Rectal smooth muscle tissue (tissue), 1 donor: ENCODE data around the gene CALY.

Experiments used
- H3K27ac ChIP-seq: one replicate; pipeline ENCODE4 v1.7.0; 2013; ENCODE audit warnings: low read depth, low read length, inconsistent platforms
- H3K27me3 ChIP-seq: one replicate; pipeline ENCODE4 v1.7.0; 2013; ENCODE audit warnings: low read length; ENCODE audit not compliant: control insufficient read depth, insufficient read depth
- H3K36me3 ChIP-seq: one replicate; pipeline ENCODE4 v1.7.0; 2013; ENCODE audit warnings: low read length; ENCODE audit not compliant: control insufficient read depth, insufficient read depth
- H3K4me1 ChIP-seq: one replicate; pipeline ENCODE4 v1.7.0; 2013; ENCODE audit warnings: low read length; ENCODE audit not compliant: control insufficient read depth, insufficient read depth
- H3K4me3 ChIP-seq: one replicate; pipeline ENCODE4 v1.7.0; 2013; ENCODE audit warnings: low read length
- H3K9ac ChIP-seq: one replicate; pipeline ENCODE4 v1.7.0; 2013; ENCODE audit warnings: low read length

Gene CALY

DNA sequence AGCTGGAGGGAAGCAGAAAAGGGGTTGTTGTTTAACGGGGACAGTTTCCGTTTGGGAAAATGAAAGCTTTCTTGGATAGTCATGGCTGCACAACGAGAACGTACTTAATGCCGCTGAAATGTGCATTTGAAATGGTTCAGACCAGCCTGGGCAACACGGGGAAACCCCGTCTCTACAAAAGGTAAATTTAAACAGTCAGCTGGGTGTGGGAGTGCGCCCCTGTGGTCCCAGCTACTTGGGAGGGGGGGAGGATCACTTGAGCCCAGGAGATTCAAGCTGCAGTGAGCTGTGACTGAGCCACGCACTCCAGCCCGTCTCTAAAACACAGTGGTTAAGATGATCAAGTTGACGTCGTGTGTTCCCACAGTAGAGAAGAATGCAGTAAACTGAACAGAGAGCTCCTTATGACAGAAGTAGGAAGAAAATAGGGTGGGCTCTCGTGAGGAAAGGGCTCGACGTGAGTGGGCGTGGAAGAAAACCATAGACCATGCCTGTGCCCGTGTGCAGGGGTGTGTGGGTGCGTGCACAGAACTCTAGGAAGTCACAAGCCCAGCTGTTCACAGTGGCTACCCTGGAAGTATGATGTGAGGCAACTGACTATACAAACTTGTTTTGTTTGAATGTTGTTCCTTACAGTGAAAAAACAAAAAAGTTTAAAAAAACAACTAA lies 25.2 kb upstream of the CALY start:
- H3K36me3 ChIP-seq = peaks cover 15% of the 10 kb centered on the region
- no peak overlapping the region for H3K27ac ChIP-seq
- no peaks in the 10 kb centered on the region for H3K4me1 ChIP-seq

DNA sequence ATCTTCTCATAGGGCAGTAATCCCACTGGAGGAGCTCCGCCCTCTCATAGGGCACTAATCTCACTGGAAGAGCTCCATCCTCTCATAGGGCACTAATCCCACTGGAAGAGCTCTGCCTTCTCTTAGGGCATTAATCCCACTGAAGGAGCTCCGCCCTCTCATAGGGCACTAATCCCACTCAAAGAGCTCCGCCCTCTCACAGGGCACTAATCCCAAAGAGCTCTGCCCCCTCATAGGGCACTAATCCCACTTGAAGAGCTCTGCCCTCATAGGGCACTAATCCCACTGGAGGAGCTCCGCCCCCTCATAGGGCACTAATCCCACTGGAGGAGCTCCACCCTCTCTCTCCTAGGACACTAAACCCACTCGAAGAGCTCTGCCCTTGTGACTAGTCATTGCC lies 24.5 kb upstream of the CALY start:
- Histone ChIP-seq H3K9ac (no peak overlapping the region), H3K27me3 (no peaks in the 10 kb centered on the region), H3K27ac (no peak overlapping the region), H3K36me3 (peaks cover 11% of the 10 kb centered on the region), H3K4me1 (no peaks in the 10 kb centered on the region), H3K4me3 (no peak overlapping the region)

More for the DNA sequence above, 25.2 kb upstream of the CALY start:
- no peak overlapping the region for H3K9ac ChIP-seq
- no peak overlapping the region for H3K4me3 ChIP-seq
- no peaks in the 10 kb centered on the region for H3K27me3 ChIP-seq

DNA sequence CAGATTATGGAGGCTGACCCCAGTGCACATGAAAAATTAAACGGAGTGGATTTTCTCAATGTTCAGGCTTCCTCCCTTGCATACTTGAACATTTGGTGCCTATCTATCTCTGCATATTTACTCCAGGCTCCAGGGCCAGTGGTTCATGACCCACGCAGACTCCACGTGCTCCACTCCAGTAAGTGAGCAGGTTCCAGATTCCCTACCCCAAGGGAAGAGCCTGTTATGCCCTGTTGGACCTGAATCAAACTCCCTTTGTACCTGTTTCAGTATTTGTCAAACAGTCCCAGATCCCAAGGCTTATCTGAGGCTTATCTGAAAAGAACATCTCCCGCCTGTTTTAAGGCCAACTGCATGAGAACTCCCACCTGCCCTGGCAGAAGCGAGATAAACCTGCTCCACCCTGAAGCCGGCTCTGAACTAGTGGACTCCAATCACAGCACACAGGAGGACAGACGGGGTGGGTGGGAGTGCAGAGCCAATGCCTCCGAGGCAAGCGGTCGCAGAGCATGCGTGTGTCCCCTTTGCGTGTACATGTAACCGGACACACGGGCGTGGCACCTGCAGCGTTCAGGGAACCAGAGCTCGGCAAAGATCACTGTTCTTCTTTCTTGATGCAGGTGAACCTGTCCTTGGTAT lies 23.4 kb upstream of the CALY start:
- H3K4me3 ChIP-seq = no peak overlapping the region
- H3K9ac ChIP-seq = no peak overlapping the region
- peaks cover 4% of the 10 kb centered on the region for H3K36me3 ChIP-seq
- no peaks in the 10 kb centered on the region for H3K4me1 ChIP-seq
- no peaks in the 10 kb centered on the region for H3K27me3 ChIP-seq
- H3K27ac ChIP-seq = no peak overlapping the region

DNA sequence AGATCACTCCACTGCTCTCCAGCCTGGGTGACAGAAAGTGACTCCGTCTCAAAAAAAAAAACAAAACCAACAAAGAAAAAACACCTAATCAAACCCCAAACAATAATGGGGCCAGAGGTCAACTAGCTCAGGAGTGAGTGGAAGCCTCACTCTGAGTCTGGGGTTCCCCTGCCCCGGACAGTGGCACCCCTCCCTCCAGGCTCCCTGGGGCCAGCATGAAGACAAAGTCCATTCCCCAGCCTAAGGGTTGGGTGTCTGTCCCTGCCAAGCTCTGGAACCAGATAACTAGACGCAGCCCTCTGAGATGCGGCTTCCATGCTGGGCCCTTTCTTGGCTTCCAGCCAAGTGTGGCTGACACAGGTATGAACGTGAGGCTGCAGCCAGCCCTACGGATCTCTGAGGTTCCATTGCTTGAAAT lies 22.9 kb upstream of the CALY start:
- Histone ChIP-seq H3K4me1 (no peaks in the 10 kb centered on the region), H3K36me3 (peaks cover 2% of the 10 kb centered on the region), H3K27ac (no peak overlapping the region)

DNA sequence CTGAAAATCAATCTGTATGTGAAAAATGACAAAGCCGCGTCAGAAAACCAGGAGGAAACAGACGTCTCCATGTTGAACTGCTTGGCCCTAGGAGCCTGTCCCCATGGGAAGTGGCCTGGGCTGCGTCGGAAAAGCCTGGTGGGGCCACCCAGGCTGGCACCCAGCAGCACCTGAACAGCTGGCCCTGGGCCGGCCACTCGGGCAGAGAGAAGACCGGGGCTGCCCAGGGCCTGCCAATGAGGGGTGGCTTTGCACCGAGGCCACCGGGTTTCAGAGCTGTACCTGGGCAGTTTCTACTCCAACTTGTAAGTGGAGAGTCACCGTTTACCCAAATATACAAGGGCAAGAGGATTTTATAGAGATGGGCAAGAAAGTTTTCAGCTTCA lies 22.2 kb upstream of the CALY start:
- H3K4me1 ChIP-seq = no peaks in the 10 kb centered on the region
- no peak overlapping the region for H3K27ac ChIP-seq
- no peaks in the 10 kb centered on the region for H3K27me3 ChIP-seq
- no peak overlapping the region for H3K9ac ChIP-seq
- peaks cover 2% of the 10 kb centered on the region for H3K36me3 ChIP-seq
- H3K4me3 ChIP-seq = no peak overlapping the region

More for the DNA sequence above, 22.9 kb upstream of the CALY start:
- no peaks in the 10 kb centered on the region for H3K27me3 ChIP-seq
- no peak overlapping the region for H3K4me3 ChIP-seq
- H3K9ac ChIP-seq = no peak overlapping the region

DNA sequence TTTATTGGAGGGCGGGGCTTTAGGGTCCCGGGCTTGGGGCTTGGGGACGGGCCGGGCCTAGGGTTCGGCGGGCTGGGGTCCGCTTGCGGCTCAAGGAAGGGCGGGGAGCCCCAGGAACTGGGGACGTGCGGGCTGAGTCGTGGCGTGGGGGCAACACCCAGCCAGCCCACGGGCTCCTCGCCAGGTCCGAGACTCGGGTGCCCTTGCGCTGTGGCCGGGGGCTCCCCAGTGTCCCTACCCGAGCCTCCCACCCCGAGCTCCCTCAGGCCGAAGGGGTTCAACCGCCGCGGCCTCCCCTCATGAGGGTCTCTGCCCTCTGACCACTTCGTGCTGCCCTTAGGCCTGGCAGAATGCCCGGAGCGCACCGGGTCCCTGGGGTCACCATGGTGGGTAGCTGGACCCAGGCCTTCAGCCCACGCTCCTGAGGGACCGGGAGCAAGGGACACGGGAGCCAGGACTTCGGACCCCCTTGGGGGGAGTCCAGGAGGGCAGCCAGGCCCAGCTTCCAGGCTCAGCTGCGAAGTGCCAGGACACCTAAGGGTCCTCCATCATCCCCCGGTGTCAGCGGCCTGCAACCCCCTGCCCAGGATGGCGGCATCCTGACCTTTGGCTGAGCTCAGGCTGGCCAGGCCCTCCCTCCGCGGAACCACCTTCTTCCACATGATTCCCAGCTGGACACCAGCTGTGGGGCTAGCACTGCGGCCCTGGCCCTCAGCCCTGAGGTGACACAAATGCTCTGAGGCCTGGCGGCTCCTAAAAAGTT lies 21.6 kb upstream of the CALY start:
- no peak overlapping the region for H3K27ac ChIP-seq
- no peak overlapping the region for H3K9ac ChIP-seq
- peaks cover 2% of the 10 kb centered on the region for H3K36me3 ChIP-seq
- H3K27me3 ChIP-seq = no peaks in the 10 kb centered on the region
- no peak overlapping the region for H3K4me3 ChIP-seq
- H3K4me1 ChIP-seq = no peaks in the 10 kb centered on the region

DNA sequence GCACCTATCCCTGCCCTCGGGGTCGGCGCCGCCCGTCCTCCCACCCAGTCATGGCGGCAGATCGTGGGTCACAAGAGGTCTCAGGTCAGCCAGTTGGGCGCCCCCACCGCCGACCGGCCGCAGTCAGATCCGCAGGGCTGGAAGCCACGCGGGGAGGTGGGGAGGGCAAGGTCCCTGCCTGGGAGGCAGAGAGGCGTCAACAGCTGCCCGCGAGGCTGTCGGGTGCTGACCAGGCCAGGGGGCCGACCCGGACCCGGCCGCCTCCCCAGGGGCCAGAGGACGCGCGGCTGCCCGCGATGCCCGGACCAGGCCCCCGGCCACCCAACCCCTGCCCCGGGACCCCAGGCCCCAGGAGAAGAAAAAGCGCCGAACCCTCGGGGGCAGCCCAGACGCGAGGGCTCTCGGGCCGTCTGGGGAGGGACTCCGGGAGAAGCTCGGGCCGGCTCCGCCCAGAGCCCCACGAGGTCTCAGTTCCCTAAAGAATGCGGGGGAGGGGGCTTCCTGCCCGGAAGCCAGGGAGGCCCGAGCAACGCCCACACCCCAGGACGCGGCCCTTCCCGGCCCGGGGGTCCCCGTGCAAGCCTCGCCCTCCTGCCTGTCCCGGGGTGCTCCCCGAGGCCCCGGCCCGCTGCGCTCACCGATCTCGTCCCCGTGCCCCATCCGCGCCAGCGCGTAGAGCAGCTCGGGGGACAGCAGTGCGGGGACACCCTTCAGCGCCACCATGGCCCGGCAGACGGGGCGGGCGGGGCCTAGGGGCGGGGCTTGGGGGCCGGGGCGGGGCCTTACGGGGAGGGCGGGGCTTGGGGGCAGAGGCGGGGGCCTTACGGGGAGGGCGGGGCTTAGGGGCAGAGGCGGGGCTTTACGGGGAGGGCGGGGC lies 20.8 kb upstream of the CALY start, which contains the start of gene FUOM:
Gene FUOM (minus strand): TSS at position 735 of the 877 bp plus-strand sequence. CDS start 12 bp downstream, at position 723.
- H3K36me3 ChIP-seq = peaks cover 2% of the 10 kb centered on the region
- H3K9ac ChIP-seq = no peak within 1 kb of the TSS
- H3K4me1 ChIP-seq = no peaks in the 10 kb centered on the region
- H3K27me3 ChIP-seq = no peaks in the 10 kb centered on the region
- H3K4me3 ChIP-seq = peak within 1 kb of the TSS; percentile 68
- no peak within 1 kb of the TSS for H3K27ac ChIP-seq

DNA sequence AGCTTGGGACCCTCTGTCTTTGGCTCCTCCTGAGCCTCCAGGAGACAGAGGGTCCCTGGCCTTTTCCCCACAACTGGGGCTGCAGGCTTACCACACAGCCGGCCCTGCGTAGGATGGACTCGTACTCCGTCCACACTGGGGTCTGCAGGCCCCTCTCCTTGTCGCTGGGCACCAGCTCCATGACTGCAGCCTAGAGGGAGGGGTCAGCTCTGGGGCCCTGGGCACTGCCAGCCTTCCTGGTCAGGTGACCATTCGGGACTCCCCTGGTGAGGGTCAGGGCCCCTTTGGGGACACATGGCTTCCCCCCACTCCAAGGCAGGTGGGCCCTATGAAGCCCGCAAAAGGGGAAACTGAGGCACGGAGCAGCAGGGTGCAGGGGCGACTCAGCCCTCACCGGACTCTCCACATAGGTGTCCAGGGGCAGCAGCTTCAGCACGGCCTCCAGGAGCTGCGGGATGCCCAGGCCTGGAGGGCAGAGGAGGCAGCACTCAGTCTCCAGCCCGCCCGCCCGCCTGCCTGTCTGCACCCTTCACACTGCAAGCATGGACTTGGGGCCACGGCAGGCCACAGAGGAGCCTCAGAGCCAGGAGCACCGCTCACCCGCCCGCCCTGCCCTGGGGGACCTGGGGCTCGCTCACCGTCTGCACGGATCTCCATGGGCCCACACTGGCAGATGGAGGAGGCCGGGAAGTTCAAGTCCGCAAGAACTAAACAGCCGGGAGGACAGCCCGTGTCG lies 20.0 kb upstream of the CALY start:
- peak overlapping the region; percentile 68 for H3K4me3 ChIP-seq
- no peak overlapping the region for H3K27ac ChIP-seq
- H3K9ac ChIP-seq = no peak overlapping the region

DNA sequence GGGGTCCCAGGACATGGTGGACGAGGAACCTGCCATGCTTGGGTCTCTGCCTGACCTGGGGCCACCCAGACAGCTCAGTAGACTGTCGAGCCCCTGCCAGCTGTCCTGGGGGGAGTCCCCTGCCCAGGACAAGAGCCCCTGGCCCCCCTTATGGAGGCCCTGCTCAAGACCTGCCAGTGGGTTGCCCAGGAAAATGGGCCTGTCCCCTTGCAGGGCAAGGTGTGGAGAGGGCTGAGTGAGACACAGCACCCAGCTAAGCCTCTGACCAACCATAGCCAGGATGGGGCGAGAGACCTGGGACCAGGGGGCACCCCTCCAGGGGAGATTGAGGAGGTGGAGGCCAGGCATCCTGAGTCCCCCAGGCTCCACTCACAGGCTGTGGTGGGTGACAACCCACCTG lies 19.3 kb upstream of the CALY start:
- H3K9ac ChIP-seq = no peak overlapping the region
- H3K27ac ChIP-seq = no peak overlapping the region
- no peaks in the 10 kb centered on the region for H3K4me1 ChIP-seq
- H3K36me3 ChIP-seq = peaks cover 2% of the 10 kb centered on the region
- H3K4me3 ChIP-seq = no peak overlapping the region
- H3K27me3 ChIP-seq = no peaks in the 10 kb centered on the region

More for the DNA sequence above, 20.0 kb upstream of the CALY start:
- no peaks in the 10 kb centered on the region for H3K4me1 ChIP-seq
- H3K27me3 ChIP-seq = no peaks in the 10 kb centered on the region
- peaks cover 2% of the 10 kb centered on the region for H3K36me3 ChIP-seq

DNA sequence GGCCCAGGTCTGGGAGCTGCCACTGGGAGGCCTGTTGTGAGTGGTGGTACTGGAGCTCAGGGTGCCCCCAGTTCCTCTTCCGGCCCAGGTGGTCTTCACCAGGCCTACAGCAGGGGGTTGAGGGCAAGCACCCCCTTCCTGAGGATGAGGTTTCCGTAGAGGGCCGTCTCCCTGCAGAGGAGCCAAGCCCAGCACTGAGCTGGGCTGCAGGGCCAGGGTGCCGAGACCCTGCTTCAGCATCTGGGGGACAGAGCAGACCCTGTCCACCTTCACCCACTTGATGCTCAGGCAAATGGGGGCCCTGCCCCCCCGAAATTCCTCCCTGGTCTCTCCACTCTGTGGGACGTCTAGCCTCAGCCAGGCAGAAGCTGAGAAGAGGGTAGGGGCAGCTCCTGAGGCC lies 18.6 kb upstream of the CALY start:
- H3K27me3 ChIP-seq = no peaks in the 10 kb centered on the region
- H3K27ac ChIP-seq = no peak overlapping the region
- no peak overlapping the region for H3K9ac ChIP-seq
- no peaks in the 10 kb centered on the region for H3K4me1 ChIP-seq
- no peak overlapping the region for H3K4me3 ChIP-seq
- H3K36me3 ChIP-seq = peaks cover 2% of the 10 kb centered on the region

DNA sequence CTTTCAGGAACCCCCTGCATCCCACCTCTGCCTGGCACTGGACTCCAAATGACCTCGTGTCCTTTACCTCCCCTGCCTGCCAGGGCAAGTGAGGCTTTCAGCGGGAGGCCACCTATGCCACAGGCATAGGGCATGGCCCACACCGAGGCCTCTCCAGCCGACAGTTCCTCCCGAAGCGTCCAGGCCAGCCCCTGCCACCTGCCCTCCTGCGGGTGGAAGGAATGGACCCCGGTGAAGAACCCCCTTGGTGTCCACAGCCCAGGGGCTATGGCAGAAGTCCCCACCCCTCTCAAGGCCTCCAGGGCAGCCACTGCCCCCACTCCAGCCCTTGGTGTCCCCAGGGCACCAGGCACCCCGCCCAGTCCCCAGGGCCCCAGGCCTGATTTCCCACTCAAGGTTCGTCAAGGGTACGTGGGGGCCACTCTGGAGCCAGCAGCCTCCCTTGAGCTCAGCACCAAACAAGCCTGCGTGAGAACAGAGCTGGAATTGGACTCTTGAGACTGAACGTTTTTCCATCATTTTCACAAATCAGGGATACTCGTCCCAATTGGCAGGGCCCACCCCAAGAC lies 18.1 kb upstream of the CALY start:
- no peak overlapping the region for H3K27ac ChIP-seq
- no peak overlapping the region for H3K4me3 ChIP-seq
- H3K9ac ChIP-seq = no peak overlapping the region
- H3K36me3 ChIP-seq = peaks cover 2% of the 10 kb centered on the region
- no peaks in the 10 kb centered on the region for H3K4me1 ChIP-seq
- H3K27me3 ChIP-seq = no peaks in the 10 kb centered on the region
